Astrocyte of the cerebellum (primary cell): ENCODE data around the gene GAGE2A.
"Not testable (repeated sequence)": the region's sequence is repeated elsewhere in the genome, so short reads cannot be mapped to it uniquely, and the experiment has no call there.

ENCODE experiments used
- DNase-seq: peaks from one replicate; pipeline ENCODE4 v3.0.0-alpha.2; 2011; ENCODE audit warnings: low read depth
- H3K4me3 ChIP-seq: 2 replicates; pipeline ENCODE4 v1.5.1; 2011; ENCODE audit warnings: mild to moderate bottlenecking, low read depth, low read length, moderate library complexity
- CTCF ChIP-seq: IDR thresholded peaks from 2 replicates; pipeline ENCODE4 v1.5.1; 2012; ENCODE audit warnings: low read length, low read depth, moderate library complexity, mild to moderate bottlenecking; ENCODE audit errors: missing control alignments
- in situ Hi-C: cut with HindIII; loops from 2 replicates; pipeline ENCODE4 v1.10.0; 2017; ENCODE audit warnings: low sequenced_read_pairs

The GAGE2A gene

DNA sequence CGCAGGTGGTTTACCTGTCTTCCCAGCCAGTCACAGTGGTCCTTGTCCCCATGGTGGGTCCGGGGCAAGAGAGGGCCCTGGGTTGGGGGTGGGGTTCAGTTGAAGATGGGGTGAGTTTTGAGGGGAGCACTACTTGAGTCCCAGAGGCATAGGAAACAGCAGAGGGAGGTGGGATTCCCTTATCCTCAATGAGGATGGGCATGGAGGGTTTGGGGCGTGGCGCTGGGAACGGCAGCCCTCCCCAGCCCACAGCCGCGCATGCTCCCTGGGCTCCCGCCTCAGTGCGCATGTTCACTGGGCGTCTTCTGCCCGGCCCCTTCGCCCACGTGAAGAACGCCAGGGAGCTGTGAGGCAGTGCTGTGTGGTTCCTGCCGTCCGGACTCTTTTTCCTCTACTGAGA, at the start of gene GAGE2A:
Gene GAGE2A (plus strand): TSS at position 301 of the 400 bp plus-strand sequence. CDS start 1,155 bp downstream, outside the sequence.
- DNase-seq, H3K4me3 ChIP-seq, in situ Hi-C loops: not testable (repeated sequence)

DNA sequence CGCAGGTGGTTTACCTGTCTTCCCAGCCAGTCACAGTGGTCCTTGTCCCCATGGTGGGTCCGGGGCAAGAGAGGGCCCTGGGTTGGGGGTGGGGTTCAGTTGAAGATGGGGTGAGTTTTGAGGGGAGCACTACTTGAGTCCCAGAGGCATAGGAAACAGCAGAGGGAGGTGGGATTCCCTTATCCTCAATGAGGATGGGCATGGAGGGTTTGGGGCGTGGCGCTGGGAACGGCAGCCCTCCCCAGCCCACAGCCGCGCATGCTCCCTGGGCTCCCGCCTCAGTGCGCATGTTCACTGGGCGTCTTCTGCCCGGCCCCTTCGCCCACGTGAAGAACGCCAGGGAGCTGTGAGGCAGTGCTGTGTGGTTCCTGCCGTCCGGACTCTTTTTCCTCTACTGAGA, 47.9 kb upstream of the GAGE2A start, which contains the start of gene GAGE12D:
Gene GAGE12D (plus strand): TSS at position 301 of the 400 bp plus-strand sequence. CDS start 1,155 bp downstream, outside the sequence.
- DNase-seq, in situ Hi-C loops, H3K4me3 ChIP-seq: not testable (repeated sequence)

DNA sequence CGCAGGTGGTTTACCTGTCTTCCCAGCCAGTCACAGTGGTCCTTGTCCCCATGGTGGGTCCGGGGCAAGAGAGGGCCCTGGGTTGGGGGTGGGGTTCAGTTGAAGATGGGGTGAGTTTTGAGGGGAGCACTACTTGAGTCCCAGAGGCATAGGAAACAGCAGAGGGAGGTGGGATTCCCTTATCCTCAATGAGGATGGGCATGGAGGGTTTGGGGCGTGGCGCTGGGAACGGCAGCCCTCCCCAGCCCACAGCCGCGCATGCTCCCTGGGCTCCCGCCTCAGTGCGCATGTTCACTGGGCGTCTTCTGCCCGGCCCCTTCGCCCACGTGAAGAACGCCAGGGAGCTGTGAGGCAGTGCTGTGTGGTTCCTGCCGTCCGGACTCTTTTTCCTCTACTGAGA, 38.3 kb upstream of the GAGE2A start, which contains the start of gene GAGE12E:
Gene GAGE12E (plus strand): TSS at position 301 of the 400 bp plus-strand sequence. CDS start 1,155 bp downstream, outside the sequence.
- in situ Hi-C loops: not testable (repeated sequence)

DNA sequence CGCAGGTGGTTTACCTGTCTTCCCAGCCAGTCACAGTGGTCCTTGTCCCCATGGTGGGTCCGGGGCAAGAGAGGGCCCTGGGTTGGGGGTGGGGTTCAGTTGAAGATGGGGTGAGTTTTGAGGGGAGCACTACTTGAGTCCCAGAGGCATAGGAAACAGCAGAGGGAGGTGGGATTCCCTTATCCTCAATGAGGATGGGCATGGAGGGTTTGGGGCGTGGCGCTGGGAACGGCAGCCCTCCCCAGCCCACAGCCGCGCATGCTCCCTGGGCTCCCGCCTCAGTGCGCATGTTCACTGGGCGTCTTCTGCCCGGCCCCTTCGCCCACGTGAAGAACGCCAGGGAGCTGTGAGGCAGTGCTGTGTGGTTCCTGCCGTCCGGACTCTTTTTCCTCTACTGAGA, 28.8 kb upstream of the GAGE2A start, which contains the start of gene GAGE12F:
Gene GAGE12F (plus strand): TSS at position 301 of the 400 bp plus-strand sequence. CDS start 1,155 bp downstream, outside the sequence.
- in situ Hi-C loops, H3K4me3 ChIP-seq, DNase-seq: not testable (repeated sequence)

More for the DNA sequence above, 38.3 kb upstream of the GAGE2A start, which contains the start of gene GAGE12E:
- not testable (repeated sequence) for DNase-seq, H3K4me3 ChIP-seq

DNA sequence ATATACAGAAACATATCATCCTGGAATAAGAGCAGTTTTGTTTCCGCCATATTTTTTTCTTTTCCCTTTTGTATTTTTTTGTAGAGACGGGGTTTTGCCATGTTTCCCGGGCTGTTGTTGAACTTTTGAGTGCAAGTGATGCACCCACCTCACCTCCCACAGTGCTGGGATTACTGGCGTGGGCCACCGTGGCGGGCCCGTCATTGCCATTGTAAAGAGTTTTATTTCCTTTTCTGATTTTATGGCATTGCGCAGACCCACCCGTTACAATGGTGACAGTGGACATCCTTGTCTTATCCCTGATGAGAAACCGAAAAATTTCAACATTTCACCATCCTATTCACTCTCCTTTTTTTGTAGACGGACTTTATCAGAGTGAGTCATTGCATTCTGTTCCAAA, 20.6 kb upstream of the GAGE2A start:
- in situ Hi-C loops, DNase-seq: not testable (repeated sequence)

DNA sequence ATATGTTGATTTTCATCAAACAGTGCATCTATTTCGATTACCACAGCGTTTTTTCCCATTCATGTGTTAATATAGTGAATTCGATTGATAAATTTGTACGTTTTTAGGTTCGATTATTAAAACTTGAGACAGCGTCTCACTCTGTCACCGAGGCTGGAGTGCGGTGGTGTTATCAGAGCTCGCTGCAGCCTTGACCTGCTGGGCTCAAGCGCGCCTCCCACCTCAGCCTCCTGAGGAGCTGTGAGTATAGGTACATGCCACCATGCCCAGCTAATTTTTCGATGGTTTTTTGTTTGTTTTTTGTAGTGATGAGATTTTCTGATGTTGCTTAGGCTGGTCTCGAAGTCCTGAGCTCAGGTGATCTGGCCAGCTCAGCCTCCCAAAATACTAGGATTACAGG, 20.1 kb upstream of the GAGE2A start:
- in situ Hi-C loops, DNase-seq, H3K4me3 ChIP-seq: not testable (repeated sequence)

More for the DNA sequence above, 20.6 kb upstream of the GAGE2A start:
- not testable (repeated sequence) for H3K4me3 ChIP-seq

DNA sequence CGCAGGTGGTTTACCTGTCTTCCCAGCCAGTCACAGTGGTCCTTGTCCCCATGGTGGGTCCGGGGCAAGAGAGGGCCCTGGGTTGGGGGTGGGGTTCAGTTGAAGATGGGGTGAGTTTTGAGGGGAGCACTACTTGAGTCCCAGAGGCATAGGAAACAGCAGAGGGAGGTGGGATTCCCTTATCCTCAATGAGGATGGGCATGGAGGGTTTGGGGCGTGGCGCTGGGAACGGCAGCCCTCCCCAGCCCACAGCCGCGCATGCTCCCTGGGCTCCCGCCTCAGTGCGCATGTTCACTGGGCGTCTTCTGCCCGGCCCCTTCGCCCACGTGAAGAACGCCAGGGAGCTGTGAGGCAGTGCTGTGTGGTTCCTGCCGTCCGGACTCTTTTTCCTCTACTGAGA, 19.2 kb upstream of the GAGE2A start, which contains the start of gene GAGE12G:
Gene GAGE12G (plus strand): TSS at position 301 of the 400 bp plus-strand sequence. CDS start 1,155 bp downstream, outside the sequence.
- in situ Hi-C loops, H3K4me3 ChIP-seq: not testable (repeated sequence)

GRCh38 chrX:49579649-49580048, 9.6 kb upstream of the GAGE2A start, which contains the start of gene GAGE12H:
Gene GAGE12H (plus strand): TSS chrX:49579949. CDS start chrX:49581104, 1,155 bp downstream.
- in situ Hi-C loops, H3K4me3 ChIP-seq, DNase-seq: not testable (repeated sequence)

More for the DNA sequence above, 19.2 kb upstream of the GAGE2A start, which contains the start of gene GAGE12G:
- DNase-seq: not testable (repeated sequence)

DNA sequence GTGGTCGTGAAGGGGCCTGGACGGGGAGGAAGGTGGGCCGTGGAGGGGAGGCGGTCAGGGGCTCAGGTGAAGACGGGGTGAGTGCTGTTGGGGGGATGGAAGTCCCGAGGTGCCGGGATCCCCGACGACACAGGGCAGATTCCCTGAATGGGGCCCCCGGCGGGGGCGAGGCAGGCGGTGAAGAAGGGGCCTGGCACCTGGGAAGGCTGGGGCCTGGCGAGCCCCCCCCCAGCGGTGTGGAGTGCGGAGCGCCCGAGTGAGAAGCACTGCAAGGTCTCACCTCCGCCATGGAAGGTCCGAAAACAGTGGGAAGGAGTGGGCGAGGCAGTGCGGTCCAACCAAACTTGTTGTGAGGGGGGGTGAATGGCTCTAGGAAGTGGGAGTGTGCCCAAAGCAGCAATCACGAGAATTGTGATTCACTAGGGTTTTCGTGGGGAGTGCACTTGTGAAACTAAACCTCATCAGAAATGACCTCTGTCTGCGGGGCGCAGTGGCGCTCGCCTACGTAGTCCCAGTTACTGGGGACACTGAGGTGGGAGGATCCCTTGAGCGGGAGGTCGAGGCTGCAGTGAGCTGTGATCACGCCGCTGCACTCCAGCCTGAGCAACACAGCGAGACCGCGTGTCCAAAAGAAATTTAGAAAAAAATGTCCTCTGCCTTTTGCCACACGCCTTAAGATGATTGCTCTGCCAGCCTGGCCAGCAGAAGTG, 628 bp downstream of the GAGE2A start:
- in situ Hi-C loops, H3K4me3 ChIP-seq, DNase-seq: not testable (repeated sequence)

GRCh38 chrX:49590488-49590887, 1.2 kb downstream of the GAGE2A start:
- DNase-seq, in situ Hi-C loops, H3K4me3 ChIP-seq: not testable (repeated sequence)

DNA sequence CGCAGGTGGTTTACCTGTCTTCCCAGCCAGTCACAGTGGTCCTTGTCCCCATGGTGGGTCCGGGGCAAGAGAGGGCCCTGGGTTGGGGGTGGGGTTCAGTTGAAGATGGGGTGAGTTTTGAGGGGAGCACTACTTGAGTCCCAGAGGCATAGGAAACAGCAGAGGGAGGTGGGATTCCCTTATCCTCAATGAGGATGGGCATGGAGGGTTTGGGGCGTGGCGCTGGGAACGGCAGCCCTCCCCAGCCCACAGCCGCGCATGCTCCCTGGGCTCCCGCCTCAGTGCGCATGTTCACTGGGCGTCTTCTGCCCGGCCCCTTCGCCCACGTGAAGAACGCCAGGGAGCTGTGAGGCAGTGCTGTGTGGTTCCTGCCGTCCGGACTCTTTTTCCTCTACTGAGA, 9.4 kb downstream of the GAGE2A start, which contains the start of gene GAGE1:
Gene GAGE1 (plus strand): TSS at position 301 of the 400 bp plus-strand sequence. CDS start 1,155 bp downstream, outside the sequence.
- DNase-seq, in situ Hi-C loops, H3K4me3 ChIP-seq: not testable (repeated sequence)

- no peak overlapping the region for H3K4me3 ChIP-seq
- TF ChIP-seq CTCF: no peak
- no peak for DNase-seq
- in situ Hi-C loops: no loop called here
These were observed 21.5 kb downstream of the GAGE2A start for GRCh38 chrX:49610718-49611310.
